GM12878 (cell line): ENCODE results near the gene NELFE.

Experiments
- SMC3 ChIP-seq: IDR thresholded peaks from 2 replicates; pipeline ENCODE4 v1.6.1; 2011; ENCODE audit warnings: low read length, improper control_type of control experiment, borderline replicate concordance
- SUPT20H ChIP-seq: IDR thresholded peaks from 2 replicates; pipeline ENCODE4 v1.6.1; 2011; ENCODE audit warnings: low read depth, mild to moderate bottlenecking, low read length, moderate library complexity, borderline replicate concordance; ENCODE audit not compliant: control insufficient read depth
- TCF12 ChIP-seq: IDR thresholded peaks from 2 replicates; pipeline ENCODE4 v1.6.1; 2011; ENCODE audit warnings: low read depth, mild to moderate bottlenecking, low read length

DNA sequence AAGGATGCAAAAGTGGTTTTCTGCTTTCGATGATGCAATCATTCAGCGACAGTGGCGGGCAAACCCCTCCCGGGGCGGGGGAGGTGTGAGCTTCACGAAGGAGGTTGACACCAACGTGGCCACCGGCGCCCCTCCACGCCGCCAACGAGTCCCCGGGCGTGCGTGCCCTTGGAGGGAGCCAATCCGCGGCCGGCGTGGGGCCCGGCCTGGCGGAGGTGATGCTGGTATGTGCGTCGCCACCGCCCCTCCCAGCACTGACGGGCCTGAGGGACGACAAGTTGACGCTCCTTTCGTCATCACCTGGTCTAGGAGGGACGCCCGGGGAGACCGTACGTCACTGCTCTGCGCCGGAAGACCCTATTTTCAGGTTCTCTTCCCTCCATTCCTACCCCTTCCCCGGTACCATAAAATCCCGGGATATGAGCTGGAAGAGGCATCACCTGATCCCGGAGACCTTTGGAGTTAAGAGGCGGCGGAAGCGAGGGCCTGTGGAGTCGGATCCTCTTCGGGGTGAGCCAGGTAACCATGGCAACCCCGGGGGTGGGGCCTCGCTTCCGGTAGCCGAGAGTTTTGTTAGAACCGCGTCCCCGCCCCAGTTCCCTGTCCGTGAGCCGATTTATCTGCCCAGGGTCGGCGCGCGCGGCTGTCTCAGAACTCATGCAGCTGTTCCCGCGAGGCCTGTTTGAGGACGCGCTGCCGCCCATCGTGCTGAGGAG lies 13.4 kb upstream of the NELFE start, which contains the start of gene DXO:
- TF ChIP-seq TCF12 (0 out of 2 replicates have a peak, but pooled peaks have one; percentile 52), SMC3 (no peak), SUPT20H (no peak)
